Lower lobe of right lung (tissue), 2 donors: ENCODE measurements around the gene CTNNBL1. TPM values are rescaled to one million over a fixed set of nuclear protein-coding genes. Genes with fewer than 3 reads are reported as not detected.
A peak's percentile ranks its signal among the peaks of the same experiment; 100 is the strongest.

Experiments
- ATAC-seq, 2 donors: fragments of 200-7000 bp; cut with Tn5 transposase; one replicate each; pipeline ENCODE4 v1.9.1; 2020 to 2022; ENCODE audit warnings: mild to moderate bottlenecking in 2 of 2, moderate library complexity in 2 of 2
- DNase-seq: peaks from one replicate; pipeline ENCODE4 v3.0.0-alpha.2; 2020
- H3K27ac ChIP-seq: fragments of 200-600 bp; one replicate; pipeline ENCODE4 v1.8.0; 2022
- H3K27me3 ChIP-seq: fragments of 200-600 bp; one replicate; pipeline ENCODE4 v1.8.0; 2022; ENCODE audit warnings: low read depth
- H3K36me3 ChIP-seq: fragments of 200-600 bp; one replicate; pipeline ENCODE4 v1.8.0; 2022; ENCODE audit warnings: mild to moderate bottlenecking
- H3K4me1 ChIP-seq: fragments of 200-600 bp; one replicate; pipeline ENCODE4 v1.8.0; 2022
- H3K4me3 ChIP-seq: fragments of 200-600 bp; one replicate; pipeline ENCODE4 v1.8.0; 2022; ENCODE audit warnings: mild to moderate bottlenecking
- H3K9me3 ChIP-seq: fragments of 200-600 bp; one replicate; pipeline ENCODE4 v1.8.0; 2022
- CTCF ChIP-seq: fragments of 200-600 bp; IDR thresholded peaks from one replicate; pipeline ENCODE4 v1.8.0; 2022; ENCODE audit warnings: antibody characterized with exemption, mild to moderate bottlenecking
- intact Hi-C: fragments of 100-400 bp; cut with DNase I; formaldehyde crosslinking; loops from one replicate; pipeline ENCODE4 v1.11.0; 2022
- total RNA-seq: library from RNA; stranded (reverse); fragmentation: NEBNext Ultra II Directional; extraction: Animal tissue kit (Norgen Biotek cat#: 25700); gene quantifications from one replicate; pipeline ENCODE4 v1.2.1, GENCODE V29; 2021
- donor health status: DM: no; HTN: yes; CAD: no; lungs with severe emphysema.

CTNNBL1 gene
- total RNA-seq, 1 donor from 2014 or later: 52.3 TPM

- no peak for ATAC-seq
- no peak overlapping the region for H3K27ac ChIP-seq
- no peaks in the 10 kb centered on the region for H3K9me3 ChIP-seq
- H3K4me1 ChIP-seq: peaks cover 4% of the 10 kb centered on the region
- H3K4me3 ChIP-seq: no peak overlapping the region
- no peak for TF ChIP-seq CTCF
- peaks cover 25% of the 10 kb centered on the region for H3K27me3 ChIP-seq
- intact Hi-C loops: no loop called here
- H3K36me3 ChIP-seq: no peaks in the 10 kb centered on the region
- DNase-seq: no peak
Measured at GRCh38 chr20:37898233-37899104, 204.6 kb downstream of the CTNNBL1 start.

GRCh38 chr20:37899105-37900045 is 205.5 kb downstream of the CTNNBL1 start:
- H3K9me3 ChIP-seq: no peaks in the 10 kb centered on the region
- H3K27me3 ChIP-seq: peaks cover 33% of the 10 kb centered on the region
- intact Hi-C loops: no loop called here

GRCh38 chr20:37901240-37901639 is 207.4 kb downstream of the CTNNBL1 start:
- no peak for ATAC-seq
- no peaks in the 10 kb centered on the region for H3K36me3 ChIP-seq
- H3K4me3 ChIP-seq: no peak overlapping the region
- no peak for TF ChIP-seq CTCF
- no peaks in the 10 kb centered on the region for H3K9me3 ChIP-seq
- H3K27ac ChIP-seq: no peak overlapping the region
- H3K4me1 ChIP-seq: peaks cover 13% of the 10 kb centered on the region
- intact Hi-C loops: no loop called here
- DNase-seq: no peak
- H3K27me3 ChIP-seq: peaks cover 41% of the 10 kb centered on the region

More at GRCh38 chr20:37899105-37900045, 205.5 kb downstream of the CTNNBL1 start:
- DNase-seq (no peak), ATAC-seq (no peak)
- Histone ChIP-seq H3K27ac (no peak overlapping the region), H3K4me1 (peaks cover 6% of the 10 kb centered on the region), H3K36me3 (no peaks in the 10 kb centered on the region), H3K4me3 (no peak overlapping the region)
- no peak for TF ChIP-seq CTCF

- DNase-seq (no peak), ATAC-seq (peak; percentile 74 to 76)
- Histone ChIP-seq H3K4me1 (peaks cover 13% of the 10 kb centered on the region), H3K9me3 (no peaks in the 10 kb centered on the region), H3K27me3 (peaks cover 41% of the 10 kb centered on the region), H3K27ac (no peak overlapping the region), H3K4me3 (peak overlapping the region; percentile 51), H3K36me3 (no peaks in the 10 kb centered on the region)
- TF ChIP-seq CTCF: peak; percentile 24
- intact Hi-C loops: no loop called here
Measured at GRCh38 chr20:37901654-37902503, 208.0 kb downstream of the CTNNBL1 start.
